Kidney (tissue), 14 donors: ENCODE data around the gene VAMP2. TPM values are rescaled to one million over a fixed set of nuclear protein-coding genes. Genes with fewer than 3 reads are reported as not detected.

Source experiments
- DNase-seq, 5 donors: peaks; one replicate each; pipeline ENCODE4 v3.0.0-alpha.2; 2013 to 2020
- FAIRE-seq: peaks from 2 replicates; lab custom pipeline; 2012; peaks lifted over from hg19 to GRCh38; lab: Jason Lieb, UNC
- H3K27ac ChIP-seq, 2 donors: one replicate each; pipeline ENCODE4 v1.7.0; 2013; ENCODE audit warnings: low read depth in 2 of 2, low read length in 2 of 2, inconsistent platforms in 1 of 2
- H3K27me3 ChIP-seq: one replicate; pipeline ENCODE4 v1.7.1; 2013; ENCODE audit warnings: low read length, inconsistent platforms; ENCODE audit not compliant: control insufficient read depth, insufficient read depth
- H3K36me3 ChIP-seq, 3 donors: one replicate each; pipeline versions ENCODE4 v1.7.0 to v1.7.1; 2013; ENCODE audit warnings: low read length in 3 of 3, control low read depth in 1 of 3, inconsistent platforms in 1 of 3; ENCODE audit not compliant: insufficient read depth in 3 of 3, control insufficient read depth in 2 of 3
- H3K4me1 ChIP-seq, 3 donors: one replicate each; pipeline versions ENCODE4 v1.7.0 to v1.7.1; 2013; ENCODE audit warnings: low read length in 3 of 3, inconsistent platforms in 1 of 3, low read depth in 1 of 3; ENCODE audit not compliant: control insufficient read depth in 2 of 3, insufficient read depth in 2 of 3
- H3K4me3 ChIP-seq, 3 donors: one replicate each; pipeline versions ENCODE4 v1.7.0 to v1.8.1; 2013; ENCODE audit warnings: low read length in 3 of 3, control low read depth in 1 of 3, inconsistent platforms in 1 of 3
- H3K9ac ChIP-seq, 3 donors: one replicate each; pipeline versions ENCODE4 v1.7.0 to v1.7.1; 2013; ENCODE audit warnings: low read length in 3 of 3, control low read depth in 1 of 3, inconsistent platforms in 1 of 3
- H3K9me3 ChIP-seq, 3 donors: one replicate each; pipeline versions ENCODE4 v1.7.0 to v1.7.1; 2013; ENCODE audit warnings: low read length in 3 of 3, control low read depth in 1 of 3, inconsistent platforms in 1 of 3; ENCODE audit not compliant: control insufficient read depth in 2 of 3, insufficient read depth in 1 of 3
- intact Hi-C: fragments of 100-400 bp; cut with DNase I; formaldehyde crosslinking; loops from one replicate; pipeline ENCODE4 v1.11.1; 2022
- polyA plus RNA-seq: library from polyadenylated mRNA; stranded (reverse); fragments of 350-450 nt; fragmentation: Illumina TruSeq; extraction: RNeasy Lipid Tissue Mini Kit (QIAGEN cat#74804); gene quantifications from one replicate; pipeline ENCODE4 v1.2.3, GENCODE V29; 2014; ENCODE audit warnings: low read depth, low replicate concordance; ENCODE audit not compliant: insufficient read depth
- total RNA-seq: library from RNA; stranded (reverse); fragmentation: NEBNext Ultra II Directional; extraction: Animal tissue kit (Norgen Biotek cat#: 25700); gene quantifications from one replicate; pipeline ENCODE4 v1.2.1, GENCODE V29; 2021
- TF ChIP-seq, protein P1 (sequence below): IDR thresholded peaks from 3 replicates; pipeline ENCODE4 v1.5.1; 2012; ENCODE audit warnings: mild to moderate bottlenecking, moderate library complexity, borderline replicate concordance; ENCODE audit not compliant: insufficient read depth; ENCODE audit errors: extremely low read depth
- donor health status: control.
- donor health status: control.
- donor health status: control.
- donor health status: control.
- donor health status: control.
- donor health status: DM: yes; HTN: yes; CAD: no.
- donor health status: Normal renal cell carcinoma (clear cell type).

The VAMP2 gene
- total and polyA plus RNA-seq, 2 donors from 2014 or later: 107 to 124 TPM

DNA sequence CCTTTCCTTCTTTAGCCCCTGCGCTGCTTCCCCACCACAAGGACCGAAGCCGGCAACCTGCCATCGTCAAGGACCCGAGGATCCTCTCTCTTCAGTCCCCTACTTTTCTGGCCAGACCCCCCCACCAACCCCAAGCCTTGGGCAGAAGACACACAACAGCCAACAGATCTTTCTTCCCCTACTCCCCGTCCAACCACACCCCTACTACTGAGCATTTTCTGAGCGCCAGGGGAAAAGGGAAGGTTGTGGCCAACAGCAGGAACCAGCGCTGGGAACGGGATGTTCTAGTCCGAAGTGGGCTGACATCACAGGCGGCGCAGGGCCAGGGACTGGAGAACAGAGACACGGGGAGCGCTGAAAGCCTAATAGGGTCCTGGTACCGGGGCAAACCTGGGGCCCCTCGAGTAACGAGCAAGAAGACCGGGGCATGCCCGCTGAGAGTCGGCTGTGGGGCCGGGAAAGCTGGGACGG, 11.1 kb downstream of the VAMP2 start:
- peak overlapping the region; percentile 99 to 100 for H3K27ac ChIP-seq
- FAIRE-seq (no peak), DNase-seq (peak; percentile 47 to 96 (median 75))
- peak overlapping the region; percentile 64 to 99 (median 94) for H3K4me3 ChIP-seq
- no peaks in the 10 kb centered on the region for H3K27me3 ChIP-seq
- peak overlapping the region; percentile 72 to 98 (median 96) for H3K9ac ChIP-seq
- intact Hi-C loops: no loop called here
- peaks cover 5 to 26% (median 21%) of the 10 kb centered on the region in 3 donors for H3K4me1 ChIP-seq
- TF ChIP-seq, protein P1, sequence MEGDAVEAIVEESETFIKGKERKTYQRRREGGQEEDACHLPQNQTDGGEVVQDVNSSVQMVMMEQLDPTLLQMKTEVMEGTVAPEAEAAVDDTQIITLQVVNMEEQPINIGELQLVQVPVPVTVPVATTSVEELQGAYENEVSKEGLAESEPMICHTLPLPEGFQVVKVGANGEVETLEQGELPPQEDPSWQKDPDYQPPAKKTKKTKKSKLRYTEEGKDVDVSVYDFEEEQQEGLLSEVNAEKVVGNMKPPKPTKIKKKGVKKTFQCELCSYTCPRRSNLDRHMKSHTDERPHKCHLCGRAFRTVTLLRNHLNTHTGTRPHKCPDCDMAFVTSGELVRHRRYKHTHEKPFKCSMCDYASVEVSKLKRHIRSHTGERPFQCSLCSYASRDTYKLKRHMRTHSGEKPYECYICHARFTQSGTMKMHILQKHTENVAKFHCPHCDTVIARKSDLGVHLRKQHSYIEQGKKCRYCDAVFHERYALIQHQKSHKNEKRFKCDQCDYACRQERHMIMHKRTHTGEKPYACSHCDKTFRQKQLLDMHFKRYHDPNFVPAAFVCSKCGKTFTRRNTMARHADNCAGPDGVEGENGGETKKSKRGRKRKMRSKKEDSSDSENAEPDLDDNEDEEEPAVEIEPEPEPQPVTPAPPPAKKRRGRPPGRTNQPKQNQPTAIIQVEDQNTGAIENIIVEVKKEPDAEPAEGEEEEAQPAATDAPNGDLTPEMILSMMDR: no peak
- H3K36me3 ChIP-seq: peaks cover 0 to 49% (median 31%) of the 10 kb centered on the region in 3 donors
- no peaks in the 10 kb centered on the region for H3K9me3 ChIP-seq

GRCh38 chr17:8151120-8151640, 11.6 kb downstream of the VAMP2 start:
- H3K4me1 ChIP-seq: peaks cover 5 to 26% (median 21%) of the 10 kb centered on the region in 3 donors
- intact Hi-C loops: no loop called here
- FAIRE-seq: no peak

DNA sequence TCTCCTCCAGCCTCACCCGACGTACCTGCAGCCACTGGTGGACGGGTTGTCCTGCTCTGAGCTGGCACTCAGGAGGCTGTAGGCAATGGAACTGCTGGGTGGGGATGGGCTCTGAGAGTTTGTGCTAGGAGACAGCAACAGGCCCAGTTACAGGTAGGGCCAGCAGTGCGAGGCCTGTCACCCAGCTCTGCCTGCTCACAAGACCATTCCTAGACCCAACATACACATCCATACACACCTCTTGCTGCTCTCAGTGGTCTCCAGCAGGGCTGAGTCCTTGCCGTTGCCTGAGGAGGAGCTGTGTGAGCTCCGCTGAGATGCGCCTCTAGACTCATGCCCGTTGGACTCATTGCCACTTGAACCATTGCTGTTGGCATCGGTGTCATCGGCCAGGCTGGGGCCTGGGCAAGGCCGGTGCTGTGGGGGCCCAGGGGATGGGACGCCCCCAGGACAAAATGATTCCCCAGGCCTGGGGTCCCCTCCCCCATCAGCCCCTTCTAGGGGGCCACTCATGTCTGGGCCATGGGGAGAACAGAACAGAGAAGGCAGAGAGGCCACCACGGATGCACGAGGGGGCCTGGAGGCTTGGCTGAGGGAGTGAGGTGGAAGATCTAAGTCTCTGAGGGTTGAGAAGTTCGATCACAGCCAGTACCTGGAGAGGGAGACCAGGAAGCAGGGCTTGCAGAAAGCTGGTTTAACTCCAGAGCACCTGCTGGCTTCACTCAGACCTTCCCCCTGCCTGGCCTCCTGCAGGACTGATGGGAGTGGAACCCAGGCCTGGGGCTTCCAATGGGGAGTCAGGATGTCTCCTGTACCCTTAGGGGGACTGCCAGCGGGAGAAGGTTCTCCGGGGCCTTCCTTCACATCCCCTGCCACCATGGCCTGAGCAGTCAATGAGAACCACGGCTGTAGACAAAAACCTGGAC, 12.3 kb downstream of the VAMP2 start:
- H3K4me3 ChIP-seq: peak overlapping the region in 2 of 3 donors; percentile 2 to 99
- FAIRE-seq: no peak
- no peaks in the 10 kb centered on the region for H3K27me3 ChIP-seq
- H3K4me1 ChIP-seq: peaks cover 5 to 26% (median 21%) of the 10 kb centered on the region in 3 donors
- intact Hi-C loops: no loop called here
- peak overlapping the region in 2 of 3 donors; percentile 1 to 72 for H3K9ac ChIP-seq
- no peaks in the 10 kb centered on the region for H3K9me3 ChIP-seq
- H3K36me3 ChIP-seq: peaks cover 0 to 61% (median 44%) of the 10 kb centered on the region in 3 donors
- TF ChIP-seq, protein P1: no peak
- H3K27ac ChIP-seq: peak overlapping the region; percentile 80 to 99
- DNase-seq: peak in 2 of 5 donors; percentile 66 to 83

More at GRCh38 chr17:8151120-8151640, 11.6 kb downstream of the VAMP2 start:
- TF ChIP-seq, protein P1: peak; percentile 1
- Histone ChIP-seq H3K9me3 (no peaks in the 10 kb centered on the region), H3K9ac (peak overlapping the region; percentile 72 to 98 (median 96)), H3K27me3 (no peaks in the 10 kb centered on the region), H3K4me3 (peak overlapping the region; percentile 64 to 99 (median 94)), H3K36me3 (peaks cover 0 to 54% (median 36%) of the 10 kb centered on the region in 3 donors), H3K27ac (peak overlapping the region; percentile 99 to 100)
- peak; percentile 93 to 97 (median 95) for DNase-seq
